ENCODE measurements around the gene TNFRSF12A.

TNFRSF12A gene

GRCh38 chr16:3027983-3028715 lies 8.0 kb downstream of the TNFRSF12A start:
- DNase-seq (ENCODE audit: low spot score), result peak; percentile 96
- TF ChIP-seq CTCF (IDR thresholded peaks at IDR 0.05; ENCODE audit: extremely low read depth, missing control alignments), result peak; percentile 95

GRCh38 chr16:3028716-3029319 lies 8.7 kb downstream of the TNFRSF12A start:
- no peak for TF ChIP-seq CTCF (IDR thresholded peaks at IDR 0.05; ENCODE audit: extremely low read depth, missing control alignments)
- DNase-seq (ENCODE audit: low spot score), result no peak

DNA sequence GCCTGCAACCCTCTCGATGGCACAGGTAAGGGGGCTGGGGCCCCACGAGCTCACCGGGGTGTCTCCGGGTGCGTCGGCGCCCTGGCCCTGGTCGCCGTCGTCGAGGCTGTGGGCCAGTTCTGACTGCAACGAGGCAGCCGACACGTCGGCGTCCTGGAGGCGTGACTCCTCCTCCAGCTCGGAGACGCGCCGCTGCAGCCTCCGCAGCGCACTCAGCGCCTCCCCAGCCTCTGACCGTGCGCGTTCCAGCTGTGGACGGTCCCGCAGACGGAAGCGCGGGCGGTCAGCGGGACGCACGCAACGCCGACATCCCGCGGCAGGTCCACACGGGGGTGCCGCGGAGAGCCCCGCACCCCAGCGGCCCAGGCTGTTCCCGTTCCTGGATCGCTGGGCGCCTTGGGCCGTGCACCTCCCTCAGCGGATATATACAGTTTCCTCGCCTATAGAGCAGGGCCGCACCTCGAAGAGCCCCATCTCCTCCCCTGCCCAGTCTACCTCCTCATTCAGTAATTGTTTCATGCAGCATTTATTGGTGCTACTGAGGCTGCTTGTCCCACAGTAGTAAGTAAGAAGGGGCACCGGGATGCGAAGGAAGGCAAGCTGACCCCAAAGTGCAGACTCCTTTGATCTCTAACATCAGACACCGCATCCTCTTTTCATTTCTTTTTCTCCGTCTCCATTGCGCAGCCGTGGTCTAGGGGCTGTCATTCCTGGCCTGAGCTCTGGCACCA lies 9.5 kb downstream of the TNFRSF12A start:
- no peak for TF ChIP-seq CTCF (IDR thresholded peaks at IDR 0.05; ENCODE audit: extremely low read depth, missing control alignments)
- DNase-seq (ENCODE audit: low spot score), result peak; percentile 74

DNA sequence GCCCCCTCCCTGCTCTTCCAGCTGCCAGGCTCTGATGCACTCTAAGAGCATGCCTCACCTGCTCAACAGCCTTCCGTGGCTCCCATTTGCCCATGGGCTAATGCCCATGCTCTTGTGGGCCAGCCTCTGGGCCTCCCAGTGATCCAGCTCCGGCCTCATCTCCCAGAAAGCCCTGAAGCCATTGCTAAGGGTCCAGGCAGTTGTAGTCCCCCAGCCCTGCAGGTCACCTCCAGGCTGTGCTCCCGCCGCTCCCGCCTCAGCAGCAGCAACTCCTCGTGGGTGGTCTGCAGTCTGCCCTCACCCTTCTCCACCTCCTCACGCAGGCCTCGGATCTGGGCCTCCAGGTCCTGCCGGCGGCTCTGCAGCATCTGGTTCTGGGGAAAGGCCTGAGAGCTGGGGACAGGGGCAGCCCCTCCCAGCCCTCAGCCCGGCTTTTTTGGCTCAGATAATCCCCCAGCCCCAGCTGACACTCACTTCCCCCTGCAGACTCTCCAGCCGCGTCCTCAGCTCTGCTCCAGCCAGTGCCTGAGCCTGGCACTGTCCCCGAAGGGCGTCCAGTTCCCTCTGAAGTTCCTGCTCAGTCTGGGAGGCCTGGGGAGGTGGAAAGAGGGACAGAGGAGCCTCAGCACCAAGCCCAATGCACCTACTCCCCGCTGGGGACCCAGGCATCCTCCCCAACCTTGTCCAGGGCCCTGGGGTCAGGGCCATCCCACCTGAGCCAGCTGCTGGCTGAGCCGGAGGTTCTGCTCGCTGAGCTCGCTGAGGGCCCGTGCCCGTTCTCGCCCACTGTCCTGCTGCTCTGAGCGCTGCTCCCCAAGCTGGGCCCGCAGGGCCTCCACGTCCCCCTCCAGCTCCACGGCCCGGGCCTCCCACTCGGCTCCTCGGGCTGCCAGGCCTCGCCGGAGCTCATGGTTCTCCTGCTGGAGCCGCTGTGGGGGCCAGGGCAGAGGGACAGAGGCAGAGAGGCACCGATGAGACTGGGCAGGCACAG lies 10.3 kb downstream of the TNFRSF12A start:
- DNase-seq (ENCODE audit: low spot score), result no peak
- TF ChIP-seq CTCF (IDR thresholded peaks at IDR 0.05; ENCODE audit: extremely low read depth, missing control alignments), result no peak

- peak; percentile 74 for DNase-seq (ENCODE audit: low spot score)
- TF ChIP-seq CTCF (IDR thresholded peaks at IDR 0.05; ENCODE audit: extremely low read depth, missing control alignments), result no peak
Measured at GRCh38 chr16:3032624-3033023, 12.5 kb downstream of the TNFRSF12A start.

DNA sequence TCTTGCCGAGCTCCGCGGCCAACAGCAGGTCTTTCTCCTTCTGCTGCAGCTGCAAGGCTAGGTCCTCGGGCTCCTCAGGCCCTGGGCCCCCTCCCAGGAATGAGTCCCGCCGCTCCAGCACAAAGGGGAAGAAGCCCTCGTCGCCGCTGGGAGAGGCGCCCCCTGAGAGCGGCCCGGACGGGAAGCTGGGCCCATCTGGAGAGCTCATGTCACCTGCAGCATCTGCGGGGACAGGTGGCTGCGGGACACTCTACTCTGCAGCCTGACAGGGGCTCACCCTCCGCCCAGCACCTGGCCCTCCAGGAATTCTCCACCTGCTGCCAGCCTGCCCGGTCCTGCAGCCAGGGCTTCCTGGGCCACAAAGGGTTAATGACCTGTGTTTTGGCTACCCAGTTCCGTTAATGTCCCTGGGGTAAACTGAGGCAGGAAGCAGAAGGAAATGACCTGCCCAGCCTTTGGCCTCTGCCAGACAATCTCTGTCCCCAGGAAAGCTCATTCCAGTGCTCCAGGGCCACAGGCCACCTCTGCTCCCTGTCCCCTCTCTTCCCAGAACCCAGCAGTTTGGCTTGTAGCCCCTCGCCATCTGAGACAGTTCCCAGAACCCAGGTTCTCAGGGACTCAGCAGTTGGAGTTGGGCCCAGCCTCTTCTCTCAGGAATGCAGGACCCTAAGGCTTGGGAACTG lies 15.3 kb downstream of the TNFRSF12A start:
- no peak for DNase-seq (ENCODE audit: low spot score)
- TF ChIP-seq CTCF (IDR thresholded peaks at IDR 0.05; ENCODE audit: extremely low read depth, missing control alignments), result no peak

Data from GM20000 (cell line).